ENCODE results near the gene PTPRN2.
A peak's percentile ranks its signal among the peaks of the same experiment; 100 is the strongest.

The PTPRN2 gene

GRCh38 chr7:157821959-157822687 lies 765.5 kb downstream of the PTPRN2 start:
- no peak for DNase-seq (ENCODE audit: low read depth, low spot score)

- no peak for DNase-seq (ENCODE audit: low read depth, low spot score)
Measured at GRCh38 chr7:157820796-157821195, 766.8 kb downstream of the PTPRN2 start.

DNA sequence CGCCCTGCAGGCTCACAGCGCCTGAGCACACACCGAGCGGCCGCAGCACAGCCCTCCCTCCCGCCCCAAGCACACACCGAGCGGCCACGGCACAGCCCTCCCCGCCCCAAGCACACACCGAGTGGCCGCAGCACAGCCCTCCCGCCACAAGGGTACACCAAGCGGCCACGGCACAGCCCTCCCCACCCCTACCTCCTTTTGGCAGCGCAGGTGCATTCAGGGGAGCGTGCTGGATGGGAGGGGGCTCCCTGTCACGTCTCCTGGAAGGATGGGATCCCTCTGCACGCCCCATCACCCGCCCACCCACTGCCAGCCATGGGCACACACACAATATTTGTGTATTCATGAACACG lies 768.2 kb downstream of the PTPRN2 start:
- DNase-seq (ENCODE audit: low read depth, low spot score): no peak

GRCh38 chr7:157818701-157819454 lies 768.7 kb downstream of the PTPRN2 start:
- DNase-seq (ENCODE audit: low read depth, low spot score): no peak

DNA sequence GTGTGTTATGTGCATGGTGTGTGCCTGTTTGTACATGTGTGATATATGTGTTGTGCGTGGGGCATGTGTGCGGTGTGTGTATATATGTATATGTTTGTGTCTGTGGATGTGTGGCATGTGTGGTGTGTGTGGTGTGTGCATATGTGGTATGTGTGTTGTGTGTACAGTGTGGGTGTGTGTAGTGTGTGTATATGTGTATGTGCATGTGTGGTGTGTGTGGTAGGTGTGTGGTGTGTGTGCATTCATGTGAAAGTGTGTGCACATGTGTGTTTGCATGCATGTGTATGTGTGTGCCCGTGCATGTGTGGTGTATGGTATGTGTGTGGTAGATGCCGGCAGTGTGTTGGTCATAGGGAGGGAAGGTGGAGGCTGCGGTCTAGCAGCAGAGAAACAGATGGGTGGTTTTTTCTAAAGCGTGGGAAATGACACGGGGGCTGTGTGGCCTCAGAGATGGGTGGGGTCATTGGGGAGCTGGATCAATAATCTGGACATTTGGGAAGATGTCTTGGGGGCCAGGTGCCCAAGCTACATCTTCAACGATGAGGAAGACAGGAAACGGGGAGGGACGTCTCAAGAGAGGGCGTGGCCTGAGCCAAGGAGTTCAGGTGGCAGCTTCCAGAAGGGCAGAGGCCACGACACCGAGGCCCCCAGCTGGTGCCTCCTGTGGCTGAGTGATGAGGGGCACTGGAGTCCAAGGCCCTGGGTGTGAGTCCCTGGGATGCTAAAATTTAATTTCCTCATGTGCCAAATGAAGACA lies 769.5 kb downstream of the PTPRN2 start:
- DNase-seq (ENCODE audit: low read depth, low spot score): no peak

DNA sequence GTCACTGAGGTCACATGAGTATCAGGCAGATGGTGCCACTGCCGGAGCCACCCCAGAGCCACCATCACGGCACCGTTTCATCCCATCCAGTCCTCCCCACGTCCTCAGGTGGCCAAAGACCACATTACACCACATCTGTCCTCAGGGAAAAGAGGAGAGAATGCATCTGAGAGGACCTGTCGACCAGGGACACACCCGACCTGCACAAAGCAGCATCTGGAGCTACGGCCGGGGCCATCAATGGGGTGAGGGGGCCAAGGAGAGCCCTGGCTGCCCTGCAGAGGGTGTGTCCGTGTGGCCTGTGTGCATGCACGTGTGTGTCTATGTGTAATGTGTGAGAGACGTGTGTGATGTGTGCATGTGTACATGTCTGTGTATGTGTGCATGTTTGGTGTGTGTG lies 770.2 kb downstream of the PTPRN2 start:
- DNase-seq (ENCODE audit: low read depth, low spot score): no peak

DNA sequence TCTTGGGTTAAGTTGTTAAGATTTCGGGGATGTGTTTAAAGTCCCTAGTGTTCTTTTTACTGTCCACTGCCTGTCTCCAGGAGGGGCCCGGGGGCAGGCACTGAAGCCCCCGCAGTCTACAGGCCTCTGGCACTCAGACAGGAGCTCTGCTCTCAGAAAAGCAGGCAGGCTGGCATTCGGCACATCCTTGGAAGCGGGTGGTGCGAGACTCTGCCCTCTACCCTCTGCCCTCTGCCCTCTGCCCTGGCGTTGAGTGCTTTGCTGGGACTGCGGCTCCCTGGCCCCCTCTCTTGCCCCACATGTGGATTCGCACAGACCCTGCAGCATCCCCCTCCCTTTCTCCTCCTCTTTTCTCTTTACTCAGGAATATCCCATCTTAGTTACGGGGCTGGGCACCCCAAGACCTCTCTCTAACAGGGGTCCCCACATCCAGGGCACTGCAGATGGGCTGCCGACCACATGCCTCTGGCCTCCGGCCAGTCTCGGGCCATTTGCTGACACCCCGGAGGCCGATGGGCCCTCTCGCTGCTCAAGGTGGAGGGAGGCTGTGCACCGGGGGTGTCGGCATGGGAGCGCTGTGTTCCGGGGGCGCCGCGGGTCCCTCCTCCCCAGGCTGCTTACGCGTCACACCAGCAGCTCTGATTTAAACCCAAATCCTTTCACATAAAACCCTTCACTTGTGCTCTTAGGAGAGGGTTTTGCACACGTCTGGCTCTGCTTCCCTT lies 770.9 kb downstream of the PTPRN2 start:
- no peak for DNase-seq (ENCODE audit: low read depth, low spot score)

DNA sequence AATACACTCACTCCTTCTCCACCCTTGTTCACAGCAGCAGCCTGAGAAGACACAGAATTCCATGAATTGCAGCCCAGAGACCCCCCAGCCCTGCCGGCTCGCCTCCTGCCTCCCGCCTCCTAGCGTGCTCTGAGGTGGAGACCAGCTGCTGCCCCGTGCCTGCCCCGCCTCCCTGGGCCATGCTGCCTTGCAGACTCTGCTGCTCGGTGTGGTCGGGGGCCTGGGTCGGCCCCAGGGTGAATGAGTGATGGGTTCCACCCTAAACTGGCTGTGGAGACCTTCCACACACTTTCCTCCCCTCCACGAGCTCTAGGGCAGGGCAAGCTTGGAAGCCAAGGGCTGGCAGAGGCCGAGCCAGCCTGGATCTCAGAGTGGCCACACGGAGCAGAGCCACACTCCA lies 771.5 kb downstream of the PTPRN2 start:
- no peak for DNase-seq (ENCODE audit: low read depth, low spot score)

- DNase-seq (ENCODE audit: low read depth, low spot score): no peak
Measured at GRCh38 chr7:157815706-157816022, 772.0 kb downstream of the PTPRN2 start.

DNA sequence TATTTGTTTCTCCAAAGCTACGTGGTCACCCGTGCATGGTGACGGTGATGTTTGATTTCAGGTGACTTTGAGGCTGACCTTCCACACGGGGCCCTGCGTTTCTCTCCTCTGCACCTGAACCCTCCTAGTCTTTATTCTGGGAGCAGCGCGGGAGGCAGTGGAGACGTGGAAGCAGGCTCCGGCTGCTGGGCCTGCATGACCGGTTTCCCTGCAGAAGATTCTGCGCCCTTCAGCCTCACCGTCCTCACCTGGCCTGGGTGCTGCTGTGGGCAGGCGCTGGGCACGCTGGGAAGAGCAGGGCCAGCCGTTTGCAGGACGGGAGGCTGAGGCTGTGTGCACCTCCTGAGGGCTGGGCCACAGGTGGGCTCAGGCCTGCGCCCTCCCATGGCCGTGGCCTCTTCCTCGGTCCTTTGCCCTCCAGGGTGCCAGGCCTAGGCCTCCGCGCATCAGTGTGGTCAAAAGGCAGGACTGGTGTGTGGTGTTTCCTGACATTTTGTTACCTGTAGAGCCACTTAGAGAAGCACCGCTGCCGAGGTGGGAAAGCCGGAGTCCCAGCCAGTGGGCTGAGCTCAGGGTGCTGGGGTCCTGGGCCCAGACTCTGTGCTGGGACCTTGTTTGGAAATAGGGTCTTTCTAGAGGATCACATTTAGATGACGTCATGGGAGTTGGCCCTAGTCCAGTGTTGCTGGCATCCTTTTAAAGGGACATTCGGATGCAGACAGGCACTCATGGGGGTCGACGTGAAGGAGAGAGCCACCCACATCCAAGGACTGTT lies 772.5 kb downstream of the PTPRN2 start:
- DNase-seq (ENCODE audit: low read depth, low spot score): no peak

GRCh38 chr7:157813741-157814661 lies 773.6 kb downstream of the PTPRN2 start:
- no peak for DNase-seq (ENCODE audit: low read depth, low spot score)

DNA sequence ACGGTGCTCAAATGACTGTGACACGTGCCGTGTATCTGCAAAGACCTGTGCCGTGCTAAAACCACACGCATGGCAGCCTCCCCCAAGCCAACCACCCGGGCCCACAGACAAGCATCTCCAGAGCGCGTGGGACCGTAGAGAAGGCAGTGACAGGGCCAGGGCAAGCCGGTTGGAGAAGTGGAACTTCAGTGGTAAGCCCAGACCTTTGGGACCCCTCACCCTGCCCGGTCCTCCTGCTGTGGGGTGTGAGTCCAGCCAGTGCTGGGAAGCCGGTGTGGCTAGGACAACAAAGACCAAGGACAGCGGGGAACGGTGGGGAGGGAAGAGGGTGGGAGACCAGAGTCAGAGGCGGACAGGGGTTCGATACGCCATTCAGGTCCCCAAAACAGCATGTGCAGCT lies 774.6 kb downstream of the PTPRN2 start:
- DNase-seq (ENCODE audit: low read depth, low spot score): no peak

GRCh38 chr7:157811946-157812345 lies 775.7 kb downstream of the PTPRN2 start:
- no peak for DNase-seq (ENCODE audit: low read depth, low spot score)

GRCh38 chr7:157809863-157810851 lies 777.5 kb downstream of the PTPRN2 start:
- DNase-seq (ENCODE audit: low read depth, low spot score): no peak

DNA sequence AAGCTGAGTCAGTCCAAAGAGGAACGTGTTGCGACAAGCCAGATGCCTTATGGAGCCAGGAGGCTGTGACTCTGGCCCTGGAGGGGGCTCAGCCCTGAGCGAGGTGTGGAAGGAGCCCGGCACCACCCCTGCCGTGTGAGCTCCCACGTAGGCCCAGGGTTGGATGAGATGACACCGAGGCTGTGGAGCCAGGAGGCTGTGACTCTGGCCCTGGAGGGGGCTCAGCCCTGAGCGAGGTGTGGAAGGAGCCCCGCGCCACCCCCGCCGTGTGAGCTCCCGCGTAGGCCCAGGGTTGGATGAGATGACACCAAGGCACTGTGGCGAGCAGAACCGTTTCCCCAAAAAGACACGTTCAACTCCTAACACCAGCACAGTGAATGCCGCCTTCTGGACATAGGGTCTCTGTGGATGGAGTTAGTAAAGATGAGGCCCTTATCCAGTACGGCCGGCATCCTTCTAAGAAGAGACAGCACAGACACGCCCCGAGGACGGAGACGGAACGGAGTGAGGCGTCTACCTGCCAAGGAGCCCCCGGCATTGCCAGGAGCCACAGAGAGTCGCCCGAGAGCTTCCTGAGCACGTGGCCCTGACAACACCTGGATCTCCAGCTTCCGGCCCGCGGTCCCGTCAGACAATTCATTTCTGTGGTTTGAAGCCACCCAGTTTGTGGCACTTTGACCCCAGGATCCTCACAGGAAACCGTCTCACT lies 778.3 kb downstream of the PTPRN2 start:
- DNase-seq (ENCODE audit: low read depth, low spot score): no peak

GRCh38 chr7:157808042-157808441 lies 779.6 kb downstream of the PTPRN2 start:
- no peak for DNase-seq (ENCODE audit: low read depth, low spot score)

- DNase-seq (ENCODE audit: low read depth, low spot score): peak; percentile 86
Measured at GRCh38 chr7:157807510-157807909, 780.1 kb downstream of the PTPRN2 start.

DNA sequence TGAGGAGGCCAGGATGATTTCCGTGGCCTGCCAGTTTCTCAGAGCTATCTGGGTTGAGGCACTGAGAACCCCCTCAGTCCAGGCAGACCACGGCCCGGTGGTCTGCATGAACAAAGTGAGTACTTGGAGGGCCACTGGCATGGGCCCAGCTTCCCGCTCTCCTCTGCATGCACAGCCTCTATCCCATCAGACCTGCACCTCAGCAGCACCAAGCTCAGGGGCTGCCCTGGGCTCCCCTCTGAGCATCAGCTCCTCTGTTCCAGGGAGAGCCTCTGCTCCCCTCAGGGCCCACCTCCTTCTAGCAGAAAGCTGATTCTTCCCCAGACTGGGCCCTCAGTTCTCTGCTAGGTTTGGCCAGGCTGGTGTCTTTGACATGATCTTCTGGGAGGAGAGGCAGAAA lies 780.9 kb downstream of the PTPRN2 start:
- no peak for DNase-seq (ENCODE audit: low read depth, low spot score)

All from smooth muscle cell of the brain vasculature (primary cell).